Measurements from ENCODE around the gene IFT122.

Gene IFT122

DNA sequence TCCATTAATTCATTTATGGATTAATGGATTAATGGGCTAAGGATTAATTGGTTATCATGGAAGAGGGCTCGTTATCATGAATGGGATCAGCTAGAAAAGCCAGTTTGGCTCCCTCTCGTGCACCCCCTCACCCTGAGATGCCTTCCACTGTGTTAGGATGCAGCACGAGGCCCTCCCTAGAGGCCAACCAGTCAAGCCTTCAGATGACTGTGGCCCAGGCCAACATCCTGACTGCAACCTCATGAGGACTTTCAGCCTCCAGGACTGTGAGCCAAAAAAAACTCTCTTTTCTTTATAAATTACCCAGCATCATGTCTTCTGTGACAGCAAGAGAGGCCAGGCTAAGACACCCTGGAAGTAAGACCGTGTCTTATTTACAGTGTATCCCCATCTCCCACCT is 20.5 kb upstream of the IFT122 start:
- Histone ChIP-seq H3K4me1 (peaks cover 9 to 26% (median 18%) of the 10 kb centered on the region in 10 experiments), H3K27me3 (no peaks in the 10 kb centered on the region), H4K20me1 (no peaks in the 10 kb centered on the region), H3K4me3 (no peak overlapping the region), H3K9ac (no peak overlapping the region), H3K9me3 (replicated peaks in 1 of 11) (peaks cover 0 to 17% (median 6%) of the 10 kb centered on the region in 11 experiments; a peak in 12 of 22 replicates), H3K36me3 (no peaks in the 10 kb centered on the region), H3K27ac (no peak overlapping the region), H3K4me2 (peak overlapping the region in 5 of 11 experiments; percentile 2 to 41 (median 23); a peak in 3 of 22 replicates)
- TF ChIP-seq Cebpa-rat (IDR thresholded peaks at IDR 0.05), result no peak

DNA sequence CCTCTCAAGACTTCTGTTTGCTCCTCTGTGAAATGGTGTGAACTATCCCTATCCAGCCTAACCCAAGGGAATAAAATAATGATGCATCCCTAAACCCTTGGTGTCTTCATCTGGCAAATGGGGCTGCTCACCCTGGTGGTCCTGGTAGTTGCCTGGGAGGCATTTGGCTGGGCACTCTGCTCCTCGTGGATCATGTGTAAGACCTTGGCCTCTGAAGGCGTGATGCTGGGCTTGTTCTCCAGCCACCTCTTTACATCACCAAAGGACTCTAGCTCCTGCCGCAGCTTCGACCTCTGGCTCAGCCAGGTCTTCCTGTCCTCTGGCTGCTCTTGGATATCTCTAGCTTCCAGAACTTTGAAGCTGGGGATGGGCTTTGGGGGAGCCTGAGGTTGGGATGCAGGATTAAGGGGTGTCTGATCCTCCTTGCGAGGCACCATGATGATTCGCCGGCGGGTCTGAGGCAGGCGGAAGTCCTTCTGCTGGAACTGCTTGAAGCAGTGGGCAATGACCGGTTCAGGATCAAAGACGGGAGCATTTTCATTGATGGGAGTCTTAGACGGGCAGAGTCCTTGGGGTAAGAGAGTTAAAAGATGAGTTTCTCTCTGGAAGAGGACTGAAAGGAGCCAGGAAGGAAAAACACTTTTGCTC is 18.7 kb upstream of the IFT122 start:
- no peak overlapping the region for H3K27ac ChIP-seq
- no peak for TF ChIP-seq Cebpa-rat (IDR thresholded peaks at IDR 0.05)
- H3K27me3 ChIP-seq, result no peaks in the 10 kb centered on the region
- no peak overlapping the region for H3K4me3 ChIP-seq
- H3K36me3 ChIP-seq, result no peaks in the 10 kb centered on the region
- no peak overlapping the region for H3K9ac ChIP-seq
- H3K9me3 ChIP-seq (replicated peaks in 1 of 11), result peaks cover 0 to 24% (median 9%) of the 10 kb centered on the region in 11 experiments; a peak in 12 of 22 replicates
- no peak overlapping the region for H3K4me2 ChIP-seq
- peaks cover 23 to 37% (median 32%) of the 10 kb centered on the region in 10 experiments for H3K4me1 ChIP-seq
- H4K20me1 ChIP-seq, result no peaks in the 10 kb centered on the region

DNA sequence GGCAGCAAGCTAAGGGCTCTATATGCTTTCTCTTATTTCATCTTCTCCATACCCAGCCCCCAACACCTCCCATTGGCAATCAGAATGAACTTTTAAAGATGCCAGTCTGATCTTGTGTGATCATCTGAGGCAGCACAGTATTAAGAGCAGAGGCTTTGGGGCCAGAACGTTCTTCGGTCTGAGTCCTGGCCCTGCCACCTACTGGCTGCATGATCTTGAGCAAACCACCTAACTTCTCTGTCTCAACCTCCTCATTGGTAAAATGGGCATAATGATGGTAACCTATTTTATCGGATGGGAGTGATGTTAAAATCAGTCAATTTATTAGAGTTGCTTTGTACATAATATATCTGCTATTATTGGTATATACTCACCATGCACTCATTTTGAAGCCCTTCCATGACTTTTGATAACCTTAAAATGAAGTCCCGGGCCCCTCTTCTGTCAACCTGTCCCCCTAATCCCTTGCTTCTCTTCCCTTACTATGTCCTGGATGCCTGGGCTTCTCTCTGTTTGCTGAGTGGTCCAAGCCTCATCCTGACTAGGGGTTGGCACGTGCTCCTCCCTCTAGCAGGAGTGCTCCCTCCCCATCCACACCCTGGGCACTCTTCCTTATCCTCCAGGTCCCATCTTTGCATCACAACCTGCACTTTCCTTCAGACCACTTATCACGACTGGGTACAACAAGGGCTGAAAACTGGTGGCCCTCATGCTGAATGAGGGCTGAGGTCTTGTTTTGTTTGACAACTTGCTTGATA is 17.9 kb upstream of the IFT122 start:
- peaks cover 0 to 3% (median 2%) of the 10 kb centered on the region in 11 experiments; a peak in 16 of 22 replicates for H3K27me3 ChIP-seq
- H3K9ac ChIP-seq, result no peak overlapping the region
- H4K20me1 ChIP-seq, result no peaks in the 10 kb centered on the region
- TF ChIP-seq Cebpa-rat (IDR thresholded peaks at IDR 0.05), result no peak
- no peak overlapping the region for H3K4me3 ChIP-seq
- no peaks in the 10 kb centered on the region for H3K36me3 ChIP-seq
- peaks cover 23 to 38% (median 32%) of the 10 kb centered on the region in 10 experiments for H3K4me1 ChIP-seq
- H3K9me3 ChIP-seq (replicated peaks in 1 of 11), result peaks cover 0 to 24% (median 9%) of the 10 kb centered on the region in 11 experiments; a peak in 12 of 22 replicates
- no peak overlapping the region for H3K27ac ChIP-seq
- H3K4me2 ChIP-seq, result no peak overlapping the region

DNA sequence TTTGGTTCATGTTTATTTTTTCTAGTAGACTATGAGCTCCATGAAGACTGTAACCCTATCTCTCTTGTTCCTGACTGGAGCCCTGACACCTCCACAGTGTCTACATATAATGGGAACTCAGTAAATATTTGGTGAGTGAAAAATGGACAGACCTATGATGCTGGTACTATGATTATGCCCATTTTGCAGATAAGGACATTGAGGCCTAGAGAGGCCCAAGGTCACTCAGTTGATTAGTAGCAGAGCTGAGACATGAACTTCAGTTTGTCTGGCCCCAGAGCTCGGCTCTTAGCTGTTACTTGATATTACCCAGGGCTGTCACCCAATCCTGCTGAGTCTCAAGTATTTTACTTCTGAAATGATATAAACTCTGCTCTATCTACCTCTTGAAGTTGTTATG is 17.1 kb upstream of the IFT122 start:
- Histone ChIP-seq H3K4me3 (no peak overlapping the region), H3K27me3 (peaks cover 0 to 11% (median 9%) of the 10 kb centered on the region in 11 experiments; a peak in 18 of 22 replicates), H3K4me1 (peaks cover 28 to 41% (median 36%) of the 10 kb centered on the region in 10 experiments), H4K20me1 (peaks cover 0 to 4% (median 0%) of the 10 kb centered on the region in 11 experiments; a peak in 1 of 22 replicates), H3K36me3 (no peaks in the 10 kb centered on the region), H3K9ac (no peak overlapping the region), H3K4me2 (no peak overlapping the region), H3K9me3 (replicated peaks in 1 of 11) (peaks cover 0 to 24% (median 9%) of the 10 kb centered on the region in 11 experiments; a peak in 12 of 22 replicates), H3K27ac (peak overlapping the region in 1 of 11 experiments; percentile 78; a peak in 1 of 22 replicates)
- TF ChIP-seq Cebpa-rat (IDR thresholded peaks at IDR 0.05), result no peak

- peak overlapping the region; percentile 49 to 76 (median 58) for H3K4me2 ChIP-seq
- no peak for TF ChIP-seq Cebpa-rat (IDR thresholded peaks at IDR 0.05)
- H3K4me3 ChIP-seq, result no peak overlapping the region
- peak overlapping the region in 4 of 11 experiments; percentile 8 to 43 (median 31); a peak in 6 of 22 replicates for H3K9ac ChIP-seq
- peaks cover 0 to 5% (median under 1%) of the 10 kb centered on the region in 11 experiments; a peak in 7 of 22 replicates for H3K36me3 ChIP-seq
- H3K4me1 ChIP-seq, result peaks cover 40 to 51% (median 48%) of the 10 kb centered on the region in 10 experiments
- peaks cover 0 to 24% (median 9%) of the 10 kb centered on the region in 11 experiments; a peak in 12 of 22 replicates for H3K9me3 ChIP-seq (replicated peaks in 1 of 11)
- peaks cover 0 to 16% (median 14%) of the 10 kb centered on the region in 11 experiments; a peak in 18 of 22 replicates for H3K27me3 ChIP-seq
- peaks cover 0 to 9% (median 0%) of the 10 kb centered on the region in 11 experiments; a peak in 1 of 22 replicates for H4K20me1 ChIP-seq
- H3K27ac ChIP-seq, result peak overlapping the region; percentile 45 to 78 (median 66); a peak in 21 of 22 replicates
Measured at GRCh38 chr3:129424185-129424841, 15.7 kb upstream of the IFT122 start.

- Histone ChIP-seq H3K36me3 (peaks cover 0 to 14% (median 9%) of the 10 kb centered on the region in 11 experiments; a peak in 20 of 22 replicates), H3K9me3 (replicated peaks in 1 of 11) (peaks cover 0 to 24% (median 9%) of the 10 kb centered on the region in 11 experiments; a peak in 12 of 22 replicates), H3K27me3 (peaks cover 0 to 16% (median 14%) of the 10 kb centered on the region in 11 experiments; a peak in 18 of 22 replicates), H3K27ac (peak overlapping the region in 10 of 11 experiments; percentile 20 to 78 (median 60); a peak in 17 of 22 replicates), H3K4me1 (peaks cover 40 to 51% (median 45%) of the 10 kb centered on the region in 10 experiments), H4K20me1 (peaks cover 0 to 15% (median 0%) of the 10 kb centered on the region in 11 experiments; a peak in 3 of 22 replicates), H3K4me2 (peak overlapping the region; percentile 42 to 76 (median 57)), H3K4me3 (no peak overlapping the region), H3K9ac (no peak overlapping the region; a peak in 1 of 22 replicates)
- no peak for TF ChIP-seq Cebpa-rat (IDR thresholded peaks at IDR 0.05)
Measured at GRCh38 chr3:129425213-129425612, 14.8 kb upstream of the IFT122 start.

GRCh38 chr3:129425619-129426018 is 14.4 kb upstream of the IFT122 start:
- Histone ChIP-seq H4K20me1 (peaks cover 0 to 15% (median 0%) of the 10 kb centered on the region in 11 experiments; a peak in 3 of 22 replicates), H3K9ac (no peak overlapping the region), H3K4me1 (peaks cover 40 to 51% (median 45%) of the 10 kb centered on the region in 10 experiments), H3K4me3 (no peak overlapping the region), H3K36me3 (peaks cover 4 to 18% (median 13%) of the 10 kb centered on the region in 11 experiments), H3K9me3 (replicated peaks in 1 of 11) (peaks cover 0 to 21% (median 9%) of the 10 kb centered on the region in 11 experiments; a peak in 12 of 22 replicates), H3K4me2 (peak overlapping the region; percentile 42 to 76 (median 57)), H3K27ac (peak overlapping the region in 7 of 11 experiments; percentile 53 to 78 (median 73); a peak in 9 of 22 replicates), H3K27me3 (peaks cover 0 to 16% (median 14%) of the 10 kb centered on the region in 11 experiments; a peak in 18 of 22 replicates)
- TF ChIP-seq Cebpa-rat (IDR thresholded peaks at IDR 0.05), result no peak

- Histone ChIP-seq H3K4me2 (peak overlapping the region; percentile 81 to 99 (median 90)), H3K4me3 (peak overlapping the region; percentile 34 to 65 (median 50)), H4K20me1 (peaks cover 0 to 29% (median 7%) of the 10 kb centered on the region in 11 experiments; a peak in 10 of 22 replicates), H3K36me3 (peaks cover 27 to 42% (median 37%) of the 10 kb centered on the region in 11 experiments), H3K9ac (peak overlapping the region in 6 of 11 experiments; percentile 3 to 52 (median 36); a peak in 3 of 22 replicates), H3K27ac (no peak overlapping the region), H3K9me3 (replicated peaks in 1 of 11) (peaks cover 0 to 11% (median 8%) of the 10 kb centered on the region in 11 experiments; a peak in 12 of 22 replicates), H3K4me1 (peaks cover 40 to 65% (median 50%) of the 10 kb centered on the region in 10 experiments), H3K27me3 (peaks cover 0 to 16% (median 14%) of the 10 kb centered on the region in 11 experiments; a peak in 18 of 22 replicates)
- TF ChIP-seq Cebpa-rat (IDR thresholded peaks at IDR 0.05), result no peak
Measured at GRCh38 chr3:129428007-129428375, 12.0 kb upstream of the IFT122 start.
